HG02885 (cell line): ENCODE data around the gene ZNF446.
"Not testable (repeated sequence)": the region's sequence is repeated elsewhere in the genome, so short reads cannot be mapped to it uniquely, and the experiment has no call there.

ENCODE experiments used
- ATAC-seq: cut with Tn5 transposase; IDR thresholded peaks from one replicate; pipeline ENCODE4 v1.9.1; 2021; ENCODE audit warnings: mild to moderate bottlenecking; ENCODE audit not compliant: unreplicated experiment, poor library complexity

The ZNF446 gene

GRCh38 chr19:58475714-58476497, at the start of gene ZNF446:
ZNF446 (plus strand) TSS chr19:58476352; CDS start chr19:58477219, 867 bp downstream.
- ATAC-seq = peak; percentile 81

GRCh38 chr19:58428617-58429016, 47.5 kb upstream of the ZNF446 start:
- no peak for ATAC-seq

- no peak for ATAC-seq
Measured at GRCh38 chr19:58429745-58430144, 46.4 kb upstream of the ZNF446 start.

- no peak for ATAC-seq
Measured at GRCh38 chr19:58434217-58434616, 41.9 kb upstream of the ZNF446 start.

GRCh38 chr19:58439576-58440554, 36.3 kb upstream of the ZNF446 start, which contains the start of gene ZNF132:
ZNF132 (minus strand) TSS chr19:58440153; CDS start chr19:58439821, 332 bp downstream.
- peak; percentile 95 for ATAC-seq

GRCh38 chr19:58440556-58440955, 35.6 kb upstream of the ZNF446 start:
- no peak for ATAC-seq

GRCh38 chr19:58442986-58443385, 33.2 kb upstream of the ZNF446 start:
- ATAC-seq = not testable (repeated sequence)

GRCh38 chr19:58448860-58449259, 27.3 kb upstream of the ZNF446 start:
- ATAC-seq = not testable (repeated sequence)

- not testable (repeated sequence) for ATAC-seq
Measured at GRCh38 chr19:58449980-58450379, 26.2 kb upstream of the ZNF446 start.

- ATAC-seq = no peak
Measured at GRCh38 chr19:58450856-58451357, 25.2 kb upstream of the ZNF446 start.

GRCh38 chr19:58451358-58452101, 24.6 kb upstream of the ZNF446 start, which contains the start of gene ZNF324B:
ZNF324B (plus strand) TSS chr19:58451622; CDS start chr19:58453702, 2,080 bp downstream.
- ATAC-seq = peak; percentile 98

GRCh38 chr19:58453743-58454142, 22.4 kb upstream of the ZNF446 start:
- ATAC-seq = no peak

GRCh38 chr19:58455306-58455705, 20.8 kb upstream of the ZNF446 start:
- ATAC-seq = no peak

- ATAC-seq = no peak
Measured at GRCh38 chr19:58456111-58456510, 20.0 kb upstream of the ZNF446 start.

GRCh38 chr19:58460039-58460438, 16.1 kb upstream of the ZNF446 start:
- ATAC-seq = no peak

- ATAC-seq = no peak
Measured at GRCh38 chr19:58466089-58466759, 9.9 kb upstream of the ZNF446 start.

GRCh38 chr19:58466760-58467589, 9.2 kb upstream of the ZNF446 start, which contains the start of gene ZNF324:
ZNF324 (plus strand) TSS chr19:58467080; CDS start chr19:58469186, 2,106 bp downstream.
- peak; percentile 91 for ATAC-seq

- no peak for ATAC-seq
Measured at GRCh38 chr19:58468216-58468839, 7.8 kb upstream of the ZNF446 start.
